ENCODE data around the gene GAD2.

GAD2 gene

DNA sequence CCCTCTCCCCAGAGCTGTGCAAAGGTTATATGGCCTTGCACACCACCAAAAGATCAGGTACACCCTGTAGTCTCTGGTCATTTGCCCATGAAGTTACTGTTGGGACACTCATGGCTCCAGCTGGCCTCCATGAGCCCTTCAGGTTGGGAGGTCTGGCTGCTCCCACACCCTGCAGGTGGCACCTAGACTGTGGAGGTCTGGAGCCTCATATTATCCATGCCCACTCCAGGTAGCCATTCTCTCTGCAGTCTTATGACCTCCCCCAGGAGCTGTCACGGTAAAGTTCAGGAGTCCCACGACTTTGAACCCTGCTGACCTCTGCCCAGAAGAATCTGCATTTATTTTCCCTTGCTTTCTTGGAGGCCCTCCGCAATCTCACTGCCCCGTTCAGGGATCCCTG, 39.2 kb upstream of the GAD2 start:
- Histone ChIP-seq H3K9ac (ENCODE audit: low read depth, low read length, poor library complexity) (no peak overlapping the region), H2BK15ac (ENCODE audit: low read length) (no peak overlapping the region), H3K14ac (ENCODE audit: low read length) (no peak overlapping the region), H2BK120ac (ENCODE audit: low read depth, low read length) (no peak overlapping the region), H2AFZ (ENCODE audit: low read length) (no peak overlapping the region), H3K4me3 (ENCODE audit: low read length in 2 of 2) (no peak overlapping the region), H3K79me1 (ENCODE audit: low read depth, low read length) (no peaks in the 10 kb centered on the region), H4K91ac (ENCODE audit: low read depth, low read length, poor library complexity) (no peak overlapping the region), H3K4ac (ENCODE audit: low read length) (no peak overlapping the region), H2BK12ac (ENCODE audit: low read length) (no peak overlapping the region), H3K36me3 (replicated peaks in 1 of 2; ENCODE audit: control insufficient read depth in 2 of 2, insufficient read depth in 2 of 2, low read length in 2 of 2) (no peaks in the 10 kb centered on the region), H3K27me3 (ENCODE audit: control insufficient read depth in 3 of 3, insufficient read depth in 3 of 3, low read depth in 1 of 3, low read length in 3 of 3) (no peaks in the 10 kb centered on the region), H3K27ac (replicated peaks; ENCODE audit: low read length) (no peak overlapping the region), H3K9me3 (replicated peaks in 1 of 2; ENCODE audit: control insufficient read depth in 2 of 2, insufficient read depth in 1 of 2, low read depth in 1 of 2, low read length in 2 of 2) (no peaks in the 10 kb centered on the region), H3K23ac (ENCODE audit: low read depth, low read length, poor library complexity) (no peak overlapping the region), H3K4me2 (ENCODE audit: insufficient read depth, low read length, poor library complexity, severe bottlenecking) (no peak overlapping the region), H2BK5ac (ENCODE audit: low read length) (no peak overlapping the region), H3K18ac (ENCODE audit: low read length) (no peak overlapping the region), H4K8ac (ENCODE audit: low read depth, low read length) (no peak overlapping the region), H2AK5ac (ENCODE audit: low read depth, low read length) (no peak overlapping the region), H3K4me1 (ENCODE audit: control insufficient read depth in 2 of 2, insufficient read depth in 1 of 2, low read depth in 1 of 2, low read length in 2 of 2) (peaks cover 0 to 3% of the 10 kb centered on the region in 2 donors)
- no peak for DNase-seq (ENCODE audit: low spot score)
- no CpG with 5 or more reads among the region's 4 CpGs for WGBS, 2 donors (ENCODE audit: extremely low coverage in 2 of 2, insufficient read length in 2 of 2, insufficient replicate concordance in 1 of 2)

DNA sequence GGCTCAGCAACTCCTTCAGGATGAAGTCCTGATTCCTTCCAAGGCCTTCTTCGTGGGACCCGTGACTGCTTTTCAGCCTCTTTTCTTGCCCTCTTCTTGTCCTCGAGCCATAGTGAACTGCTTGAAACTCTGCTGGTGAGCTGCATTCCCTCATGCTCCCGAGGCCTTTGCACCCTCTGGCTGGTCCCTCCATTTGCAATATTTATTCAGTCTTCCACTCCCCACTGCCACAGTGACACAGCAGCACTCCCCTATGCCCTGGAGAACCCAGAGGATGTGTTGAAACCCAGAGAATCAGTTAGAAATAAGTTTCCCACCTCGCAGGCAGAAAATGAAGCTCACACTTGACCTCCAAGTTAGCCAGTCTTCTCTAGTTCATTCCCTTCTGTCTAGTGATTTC, 22.3 kb upstream of the GAD2 start:
- no peak for DNase-seq (ENCODE audit: low spot score)
- no peaks in the 10 kb centered on the region for H3K4me1 ChIP-seq (ENCODE audit: control insufficient read depth in 2 of 2, insufficient read depth in 1 of 2, low read depth in 1 of 2, low read length in 2 of 2)

DNA sequence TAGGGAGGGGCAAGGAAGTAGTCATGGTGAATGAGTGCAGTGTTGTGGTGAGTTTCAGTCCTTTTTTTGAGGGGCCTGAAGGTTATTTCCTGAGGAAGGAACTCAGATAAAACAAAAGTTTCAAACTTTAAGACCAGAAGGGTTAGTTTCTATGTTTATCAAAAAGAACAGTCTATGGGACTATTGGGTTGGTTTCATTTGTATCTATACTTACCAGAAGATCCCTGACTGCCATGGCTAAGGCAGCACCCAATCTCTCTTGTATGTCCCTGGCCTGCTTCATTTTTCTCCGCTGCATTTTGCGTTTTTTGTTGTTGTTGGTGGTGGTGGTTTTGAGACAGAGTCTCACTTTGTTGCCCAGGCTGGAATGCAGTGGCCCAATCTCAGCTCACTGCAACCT, 19.3 kb upstream of the GAD2 start:
- H4K91ac ChIP-seq (ENCODE audit: low read depth, low read length, poor library complexity), result no peak overlapping the region
- no peak overlapping the region for H2AFZ ChIP-seq (ENCODE audit: low read length)
- no peaks in the 10 kb centered on the region for H3K4me1 ChIP-seq (ENCODE audit: control insufficient read depth in 2 of 2, insufficient read depth in 1 of 2, low read depth in 1 of 2, low read length in 2 of 2)
- H2BK15ac ChIP-seq (ENCODE audit: low read length), result no peak overlapping the region
- no peak overlapping the region for H3K4ac ChIP-seq (ENCODE audit: low read length)
- H2BK120ac ChIP-seq (ENCODE audit: low read depth, low read length), result no peak overlapping the region
- H3K4me3 ChIP-seq (ENCODE audit: low read length in 2 of 2), result no peak overlapping the region
- no peak overlapping the region for H3K27ac ChIP-seq (replicated peaks; ENCODE audit: low read length)
- H3K79me1 ChIP-seq (ENCODE audit: low read depth, low read length), result no peaks in the 10 kb centered on the region
- no peak overlapping the region for H2BK5ac ChIP-seq (ENCODE audit: low read length)
- no peak overlapping the region for H3K14ac ChIP-seq (ENCODE audit: low read length)
- H4K8ac ChIP-seq (ENCODE audit: low read depth, low read length), result no peak overlapping the region
- no peaks in the 10 kb centered on the region for H3K27me3 ChIP-seq (ENCODE audit: control insufficient read depth in 3 of 3, insufficient read depth in 3 of 3, low read depth in 1 of 3, low read length in 3 of 3)
- no peak overlapping the region for H2AK5ac ChIP-seq (ENCODE audit: low read depth, low read length)
- H2BK12ac ChIP-seq (ENCODE audit: low read length), result no peak overlapping the region
- H3K9ac ChIP-seq (ENCODE audit: low read depth, low read length, poor library complexity), result no peak overlapping the region
- no peak overlapping the region for H3K23ac ChIP-seq (ENCODE audit: low read depth, low read length, poor library complexity)
- no peaks in the 10 kb centered on the region for H3K36me3 ChIP-seq (replicated peaks in 1 of 2; ENCODE audit: control insufficient read depth in 2 of 2, insufficient read depth in 2 of 2, low read length in 2 of 2)
- H3K18ac ChIP-seq (ENCODE audit: low read length), result no peak overlapping the region
- no peak for DNase-seq (ENCODE audit: low spot score)
- H3K4me2 ChIP-seq (ENCODE audit: insufficient read depth, low read length, poor library complexity, severe bottlenecking), result no peak overlapping the region
- WGBS, 2 donors (ENCODE audit: extremely low coverage in 2 of 2, insufficient read length in 2 of 2, insufficient replicate concordance in 1 of 2), result no CpG with 5 or more reads among the region's 2 CpGs
- no peaks in the 10 kb centered on the region for H3K9me3 ChIP-seq (replicated peaks in 1 of 2; ENCODE audit: control insufficient read depth in 2 of 2, insufficient read depth in 1 of 2, low read depth in 1 of 2, low read length in 2 of 2)

More for the DNA sequence above, 22.3 kb upstream of the GAD2 start:
- Histone ChIP-seq H3K79me1 (ENCODE audit: low read depth, low read length) (no peaks in the 10 kb centered on the region), H4K91ac (ENCODE audit: low read depth, low read length, poor library complexity) (no peak overlapping the region), H3K14ac (ENCODE audit: low read length) (no peak overlapping the region), H4K8ac (ENCODE audit: low read depth, low read length) (no peak overlapping the region), H3K4me2 (ENCODE audit: insufficient read depth, low read length, poor library complexity, severe bottlenecking) (no peak overlapping the region), H3K36me3 (replicated peaks in 1 of 2; ENCODE audit: control insufficient read depth in 2 of 2, insufficient read depth in 2 of 2, low read length in 2 of 2) (no peaks in the 10 kb centered on the region), H3K4ac (ENCODE audit: low read length) (no peak overlapping the region), H3K4me3 (ENCODE audit: low read length in 2 of 2) (no peak overlapping the region), H2BK5ac (ENCODE audit: low read length) (no peak overlapping the region), H3K9ac (ENCODE audit: low read depth, low read length, poor library complexity) (no peak overlapping the region), H3K18ac (ENCODE audit: low read length) (no peak overlapping the region), H3K27ac (replicated peaks; ENCODE audit: low read length) (no peak overlapping the region), H2AK5ac (ENCODE audit: low read depth, low read length) (no peak overlapping the region), H2BK15ac (ENCODE audit: low read length) (no peak overlapping the region), H2BK120ac (ENCODE audit: low read depth, low read length) (no peak overlapping the region), H3K27me3 (ENCODE audit: control insufficient read depth in 3 of 3, insufficient read depth in 3 of 3, low read depth in 1 of 3, low read length in 3 of 3) (no peaks in the 10 kb centered on the region), H2AFZ (ENCODE audit: low read length) (no peak overlapping the region), H3K23ac (ENCODE audit: low read depth, low read length, poor library complexity) (no peak overlapping the region), H2BK12ac (ENCODE audit: low read length) (no peak overlapping the region), H3K9me3 (replicated peaks in 1 of 2; ENCODE audit: control insufficient read depth in 2 of 2, insufficient read depth in 1 of 2, low read depth in 1 of 2, low read length in 2 of 2) (no peaks in the 10 kb centered on the region)
- WGBS, 2 donors (ENCODE audit: extremely low coverage in 2 of 2, insufficient read length in 2 of 2, insufficient replicate concordance in 1 of 2), result no CpG with 5 or more reads among the region's 5 CpGs

DNA sequence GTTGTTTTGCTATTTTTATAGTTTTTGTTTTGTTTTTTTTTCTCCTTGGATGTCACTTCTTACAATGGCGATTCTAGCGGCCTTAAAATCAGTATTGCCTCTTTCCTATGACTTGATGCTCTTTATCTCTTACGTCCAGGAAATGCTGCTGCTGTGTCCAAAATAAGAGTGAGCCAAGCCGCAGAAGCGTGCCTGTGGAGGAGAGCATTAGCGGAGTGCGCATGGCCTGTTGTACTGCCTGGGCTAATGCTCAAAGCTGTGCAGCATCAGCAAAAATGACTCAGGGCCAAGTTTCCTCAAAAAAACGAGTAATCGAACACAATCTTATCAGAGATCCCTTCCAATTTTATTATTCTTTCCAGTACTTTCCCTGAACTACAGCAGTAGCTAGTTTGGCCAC, 18.5 kb upstream of the GAD2 start:
- Histone ChIP-seq H3K9ac (ENCODE audit: low read depth, low read length, poor library complexity) (no peak overlapping the region), H3K27ac (replicated peaks; ENCODE audit: low read length) (no peak overlapping the region), H2AK5ac (ENCODE audit: low read depth, low read length) (no peak overlapping the region), H3K9me3 (replicated peaks in 1 of 2; ENCODE audit: control insufficient read depth in 2 of 2, insufficient read depth in 1 of 2, low read depth in 1 of 2, low read length in 2 of 2) (no peaks in the 10 kb centered on the region), H3K4me3 (ENCODE audit: low read length in 2 of 2) (no peak overlapping the region), H3K18ac (ENCODE audit: low read length) (no peak overlapping the region), H4K8ac (ENCODE audit: low read depth, low read length) (no peak overlapping the region), H2BK5ac (ENCODE audit: low read length) (no peak overlapping the region), H4K91ac (ENCODE audit: low read depth, low read length, poor library complexity) (no peak overlapping the region), H3K14ac (ENCODE audit: low read length) (no peak overlapping the region), H3K4me2 (ENCODE audit: insufficient read depth, low read length, poor library complexity, severe bottlenecking) (no peak overlapping the region), H3K4ac (ENCODE audit: low read length) (no peak overlapping the region), H2BK12ac (ENCODE audit: low read length) (no peak overlapping the region), H3K4me1 (ENCODE audit: control insufficient read depth in 2 of 2, insufficient read depth in 1 of 2, low read depth in 1 of 2, low read length in 2 of 2) (no peaks in the 10 kb centered on the region), H3K36me3 (replicated peaks in 1 of 2; ENCODE audit: control insufficient read depth in 2 of 2, insufficient read depth in 2 of 2, low read length in 2 of 2) (no peaks in the 10 kb centered on the region), H2AFZ (ENCODE audit: low read length) (no peak overlapping the region), H3K23ac (ENCODE audit: low read depth, low read length, poor library complexity) (no peak overlapping the region), H2BK15ac (ENCODE audit: low read length) (no peak overlapping the region), H2BK120ac (ENCODE audit: low read depth, low read length) (no peak overlapping the region), H3K79me1 (ENCODE audit: low read depth, low read length) (no peaks in the 10 kb centered on the region), H3K27me3 (ENCODE audit: control insufficient read depth in 3 of 3, insufficient read depth in 3 of 3, low read depth in 1 of 3, low read length in 3 of 3) (no peaks in the 10 kb centered on the region)
- DNase-seq (ENCODE audit: low spot score), result no peak
- WGBS, 2 donors (ENCODE audit: extremely low coverage in 2 of 2, insufficient read length in 2 of 2, insufficient replicate concordance in 1 of 2), result no CpG with 5 or more reads among the region's 9 CpGs

All from neuronal stem cell (in vitro differentiated cells).